ENCODE measurements around the gene SPATA6L. TPM values are rescaled to one million over a fixed set of nuclear protein-coding genes. Genes with fewer than 3 reads are reported as not detected.
A peak's percentile ranks its signal among the peaks of the same experiment; 100 is the strongest.

Gene SPATA6L
- total and polyA plus RNA-seq, 2 of the 4 experiments (the other 2 are of a cell fraction): 0.18 to 0.84 TPM

- Histone ChIP-seq H3K18ac (ENCODE audit: low read depth, low read length) (peak overlapping the region; percentile 85), H3K4me3 (ENCODE audit: insufficient read depth, low read depth, low read length) (peak overlapping the region; percentile 60), H2AFZ (replicated peaks; ENCODE audit: low read length, poor library complexity) (peak overlapping the region; percentile 99), H2BK120ac (ENCODE audit: low read depth, low read length) (peak overlapping the region; percentile 29), H4K20me1 (ENCODE audit: insufficient read depth, low read length) (no peaks in the 10 kb centered on the region; the same call in 1 of the 2 replicates), H3K36me3 (ENCODE audit: control insufficient read depth, insufficient read depth, low read length) (no peaks in the 10 kb centered on the region), H4K91ac (ENCODE audit: insufficient read depth, low read depth, low read length) (peak overlapping the region; percentile 45), H3K4me2 (ENCODE audit: low read depth, low read length) (peak overlapping the region; percentile 97), H3K9me1 (ENCODE audit: insufficient read depth, low read length) (peaks cover 2% of the 10 kb centered on the region), H2BK5ac (ENCODE audit: low read depth, low read length, poor library complexity, severe bottlenecking) (peak overlapping the region; percentile 92), H2BK15ac (ENCODE audit: low read depth, low read length) (0 out of 3 replicates have a peak overlapping the region, but pooled peaks have one; percentile 9), H3K79me1 (ENCODE audit: low read depth in 1 of 2, low read length in 2 of 2) (peaks cover 7 to 26% of the 10 kb centered on the region in 2 experiments), H4K8ac (ENCODE audit: low read depth in 2 of 2, low read length in 2 of 2) (peak overlapping the region; percentile 78 to 81), H3K23ac (ENCODE audit: low read depth, low read length) (peak overlapping the region; percentile 59), H3K9me3 (ENCODE audit: control insufficient read depth, insufficient read depth, low read length) (no peaks in the 10 kb centered on the region), H2BK20ac (ENCODE audit: low read depth, low read length) (no peak overlapping the region; the same call in 1 of the 2 replicates), H3K27me3 (ENCODE audit: control insufficient read depth, insufficient read depth, low read length) (no peaks in the 10 kb centered on the region), H3K4ac (ENCODE audit: low read depth, low read length) (peak overlapping the region; percentile 71), H2AK5ac (ENCODE audit: low read depth, low read length) (no peak overlapping the region), H3K9ac (ENCODE audit: low read depth, low read length) (peak overlapping the region; percentile 95), H3K27ac (ENCODE audit: insufficient read depth, low read length) (peak overlapping the region; percentile 93), H2AK9ac (replicated peaks; ENCODE audit: low read depth, low read length, poor library complexity) (peak overlapping the region; percentile 88), H3K14ac (replicated peaks; ENCODE audit: low read depth, low read length) (peak overlapping the region; percentile 91), H4K5ac (ENCODE audit: low read depth, low read length) (peak overlapping the region; percentile 79), H3K4me1 (ENCODE audit: control insufficient read depth, insufficient read depth, low read length) (peaks cover 7% of the 10 kb centered on the region), H3K56ac (ENCODE audit: extremely low read depth, insufficient read depth, low read length) (peak overlapping the region; percentile 92)
- dilution Hi-C loops (cut with HindIII; ENCODE audit: low sequenced_read_pairs, unreplicated experiment) (no loop called here), intact Hi-C loops (cut with micrococcal nuclease) (no loop called here), in situ Hi-C loops (cut with MboI; ENCODE audit: low sequenced_read_pairs) (loop anchor here (25.0 kb wide), 1 partner anchor 566 kb away; no protein-coding TSS in a partner anchor)
- ChIA-PET CTCF (interaction anchor here (1.4 kb wide), 2 partner anchors 8 to 13 kb away, joined by 3 read pairs; no protein-coding TSS in a partner anchor), POLR2A (ENCODE audit: unreplicated experiment) (interaction anchor here (0.6 kb wide), 1 partner anchor 338 kb away, joined by 7 read pairs; no protein-coding TSS in a partner anchor)
- BruUV-seq (replicated peaks): no TSS peak
- ATAC-seq (ENCODE audit: low read depth) (peak; percentile 6; the same call in 1 of the 2 replicates), DNase-seq (peak; percentile 19)
- no CpG with 5 or more reads among the region's 16 CpGs for WGBS, 2 experiments (ENCODE audit: extremely low coverage in 2 of 2, insufficient read length in 1 of 2)
- TF ChIP-seq FOS (IDR thresholded peaks at IDR 0.05; ENCODE audit: low read depth, low read length): no peak
- no peak for TF ChIP-seq RFX5 (IDR thresholded peaks at IDR 0.05; ENCODE audit: low read depth, low read length)
- no peak for TF ChIP-seq POLR2A (IDR thresholded peaks at IDR 0.05; ENCODE audit: low read depth, low read length)
- no peak for TF ChIP-seq USF2 (IDR thresholded peaks at IDR 0.05; ENCODE audit: low read depth, low read length)
- TF ChIP-seq RCOR1 (IDR thresholded peaks at IDR 0.05; ENCODE audit: insufficient replicate concordance, low read length): no peak
- TF ChIP-seq CTCF (conservative IDR thresholded peaks at IDR 0.05; ENCODE audit: low read depth, low read length): no peak
- no peak for TF ChIP-seq RAD21 (IDR thresholded peaks at IDR 0.05; ENCODE audit: low read length)
- TF ChIP-seq MAZ (IDR thresholded peaks at IDR 0.05; ENCODE audit: borderline replicate concordance, low read depth, low read length): no peak
- TF ChIP-seq CEBPB (IDR thresholded peaks at IDR 0.05; ENCODE audit: low read depth, low read length): no peak
- TF ChIP-seq CHD1 (IDR thresholded peaks at IDR 0.05; ENCODE audit: low read depth, low read length): no peak
- no peak for TF ChIP-seq BHLHE40 (IDR thresholded peaks at IDR 0.05; ENCODE audit: low read depth, low read length)
- TF ChIP-seq MAFK (IDR thresholded peaks at IDR 0.05; ENCODE audit: low read depth, low read length): no peak
- no peak for TF ChIP-seq SMC3 (IDR thresholded peaks at IDR 0.05; ENCODE audit: low read depth, low read length)
- TF ChIP-seq ELK1 (IDR thresholded peaks at IDR 0.05; ENCODE audit: borderline replicate concordance, low read depth, low read length): no peak
- no peak for TF ChIP-seq MXI1 (IDR thresholded peaks at IDR 0.05; ENCODE audit: borderline replicate concordance, low read depth, low read length)
These were observed 12.5 kb upstream of the SPATA6L start for GRCh38 chr9:4678679-4679267.
